ENCODE measurements around the gene SERPINF2.

SERPINF2 gene

GRCh38 chr17:1758807-1759206 is 16.1 kb downstream of the SERPINF2 start:
- Histone ChIP-seq H3K79me2 (ENCODE audit: control insufficient read depth, insufficient read depth, low read length) (no peaks in the 10 kb centered on the region), H3K27me3 (ENCODE audit: insufficient read depth, low read length, poor library complexity) (no peaks in the 10 kb centered on the region), H3K4me1 (ENCODE audit: control insufficient read depth, low read depth, low read length) (peaks cover 4% of the 10 kb centered on the region), H3K23ac (ENCODE audit: low read length) (no peak overlapping the region), H3K4me2 (ENCODE audit: low read length) (no peak overlapping the region), H2BK5ac (ENCODE audit: low read length) (no peak overlapping the region), H3K4ac (ENCODE audit: low read depth, low read length) (no peak overlapping the region), H3K56ac (ENCODE audit: low read length) (no peak overlapping the region), H3K36me3 (ENCODE audit: control insufficient read depth, insufficient read depth, low read length) (no peaks in the 10 kb centered on the region), H3K9ac (ENCODE audit: low read length) (no peak overlapping the region), H2BK120ac (ENCODE audit: low read depth, low read length) (no peak overlapping the region), H4K5ac (ENCODE audit: low read length) (no peak overlapping the region), H3K18ac (ENCODE audit: low read length) (no peak overlapping the region), H4K8ac (ENCODE audit: low read depth, low read length) (no peak overlapping the region), H2AK5ac (ENCODE audit: low read length) (no peak overlapping the region), H3K4me3 (ENCODE audit: low read length) (no peak overlapping the region), H3K27ac (ENCODE audit: low read depth, low read length) (no peak overlapping the region), H2BK15ac (replicated peaks; ENCODE audit: low read depth) (no peak overlapping the region), H3K79me1 (ENCODE audit: low read length) (no peaks in the 10 kb centered on the region)
- WGBS (ENCODE audit: extremely low coverage, insufficient coverage, low lambda C conversion rate) = no CpG with 5 or more reads among the region's 15 CpGs
- DNase-seq = no peak

- DNase-seq = no peak
- no peak overlapping the region for H3K23ac ChIP-seq (ENCODE audit: low read length)
- no peaks in the 10 kb centered on the region for H3K36me3 ChIP-seq (ENCODE audit: control insufficient read depth, insufficient read depth, low read length)
- no peak overlapping the region for H2BK120ac ChIP-seq (ENCODE audit: low read depth, low read length)
- H2AK5ac ChIP-seq (ENCODE audit: low read length) = no peak overlapping the region
- H3K4ac ChIP-seq (ENCODE audit: low read depth, low read length) = no peak overlapping the region
- no peak overlapping the region for H4K8ac ChIP-seq (ENCODE audit: low read depth, low read length)
- no peak overlapping the region for H3K4me2 ChIP-seq (ENCODE audit: low read length)
- H3K79me1 ChIP-seq (ENCODE audit: low read length) = no peaks in the 10 kb centered on the region
- H3K56ac ChIP-seq (ENCODE audit: low read length) = no peak overlapping the region
- H2BK5ac ChIP-seq (ENCODE audit: low read length) = no peak overlapping the region
- no peak overlapping the region for H2BK15ac ChIP-seq (replicated peaks; ENCODE audit: low read depth)
- WGBS (ENCODE audit: extremely low coverage, insufficient coverage, low lambda C conversion rate) = no CpG with 5 or more reads among the region's 5 CpGs
- H3K4me3 ChIP-seq (ENCODE audit: low read length) = no peak overlapping the region
- H3K9ac ChIP-seq (ENCODE audit: low read length) = no peak overlapping the region
- peaks cover 4% of the 10 kb centered on the region for H3K4me1 ChIP-seq (ENCODE audit: control insufficient read depth, low read depth, low read length)
- no peaks in the 10 kb centered on the region for H3K27me3 ChIP-seq (ENCODE audit: insufficient read depth, low read length, poor library complexity)
- no peak overlapping the region for H3K18ac ChIP-seq (ENCODE audit: low read length)
- H3K27ac ChIP-seq (ENCODE audit: low read depth, low read length) = no peak overlapping the region
- H4K5ac ChIP-seq (ENCODE audit: low read length) = no peak overlapping the region
- H3K79me2 ChIP-seq (ENCODE audit: control insufficient read depth, insufficient read depth, low read length) = no peaks in the 10 kb centered on the region
Observed at GRCh38 chr17:1759529-1759928, 16.9 kb downstream of the SERPINF2 start.

GRCh38 chr17:1762233-1762900 is 19.7 kb downstream of the SERPINF2 start:
- Histone ChIP-seq H4K5ac (ENCODE audit: low read length) (no peak overlapping the region), H2AK5ac (ENCODE audit: low read length) (no peak overlapping the region), H3K27ac (ENCODE audit: low read depth, low read length) (no peak overlapping the region), H3K36me3 (ENCODE audit: control insufficient read depth, insufficient read depth, low read length) (no peaks in the 10 kb centered on the region), H3K79me1 (ENCODE audit: low read length) (no peaks in the 10 kb centered on the region), H3K4me1 (ENCODE audit: control insufficient read depth, low read depth, low read length) (peaks cover 4% of the 10 kb centered on the region), H2BK15ac (replicated peaks; ENCODE audit: low read depth) (no peak overlapping the region), H4K8ac (ENCODE audit: low read depth, low read length) (no peak overlapping the region), H3K79me2 (ENCODE audit: control insufficient read depth, insufficient read depth, low read length) (no peaks in the 10 kb centered on the region), H3K18ac (ENCODE audit: low read length) (no peak overlapping the region), H2BK120ac (ENCODE audit: low read depth, low read length) (no peak overlapping the region), H3K4me3 (ENCODE audit: low read length) (no peak overlapping the region), H3K23ac (ENCODE audit: low read length) (no peak overlapping the region), H2BK5ac (ENCODE audit: low read length) (no peak overlapping the region), H3K9ac (ENCODE audit: low read length) (peak overlapping the region; percentile 45), H3K4me2 (ENCODE audit: low read length) (no peak overlapping the region), H3K27me3 (ENCODE audit: insufficient read depth, low read length, poor library complexity) (no peaks in the 10 kb centered on the region), H3K56ac (ENCODE audit: low read length) (peak overlapping the region; percentile 65), H3K4ac (ENCODE audit: low read depth, low read length) (no peak overlapping the region)
- no CpG with 5 or more reads among the region's 21 CpGs for WGBS (ENCODE audit: extremely low coverage, insufficient coverage, low lambda C conversion rate)
- no peak for DNase-seq

GRCh38 chr17:1762901-1763898 is 20.5 kb downstream of the SERPINF2 start:
- no peaks in the 10 kb centered on the region for H3K27me3 ChIP-seq (ENCODE audit: insufficient read depth, low read length, poor library complexity)
- H3K4ac ChIP-seq (ENCODE audit: low read depth, low read length) = no peak overlapping the region
- no peak overlapping the region for H3K56ac ChIP-seq (ENCODE audit: low read length)
- no peaks in the 10 kb centered on the region for H3K36me3 ChIP-seq (ENCODE audit: control insufficient read depth, insufficient read depth, low read length)
- no peak overlapping the region for H3K4me3 ChIP-seq (ENCODE audit: low read length)
- H4K8ac ChIP-seq (ENCODE audit: low read depth, low read length) = no peak overlapping the region
- DNase-seq = no peak
- no peaks in the 10 kb centered on the region for H3K79me1 ChIP-seq (ENCODE audit: low read length)
- H3K23ac ChIP-seq (ENCODE audit: low read length) = no peak overlapping the region
- no peak overlapping the region for H2AK5ac ChIP-seq (ENCODE audit: low read length)
- no peak overlapping the region for H3K9ac ChIP-seq (ENCODE audit: low read length)
- no peak overlapping the region for H3K4me2 ChIP-seq (ENCODE audit: low read length)
- H3K4me1 ChIP-seq (ENCODE audit: control insufficient read depth, low read depth, low read length) = peaks cover 4% of the 10 kb centered on the region
- no peak overlapping the region for H2BK15ac ChIP-seq (replicated peaks; ENCODE audit: low read depth)
- H2BK5ac ChIP-seq (ENCODE audit: low read length) = no peak overlapping the region
- no peak overlapping the region for H3K18ac ChIP-seq (ENCODE audit: low read length)
- no peak overlapping the region for H4K5ac ChIP-seq (ENCODE audit: low read length)
- H2BK120ac ChIP-seq (ENCODE audit: low read depth, low read length) = no peak overlapping the region
- no peaks in the 10 kb centered on the region for H3K79me2 ChIP-seq (ENCODE audit: control insufficient read depth, insufficient read depth, low read length)
- no CpG with 5 or more reads among the region's 22 CpGs for WGBS (ENCODE audit: extremely low coverage, insufficient coverage, low lambda C conversion rate)
- no peak overlapping the region for H3K27ac ChIP-seq (ENCODE audit: low read depth, low read length)

- H2BK5ac ChIP-seq (ENCODE audit: low read length) = no peak overlapping the region
- no peak overlapping the region for H3K18ac ChIP-seq (ENCODE audit: low read length)
- H3K56ac ChIP-seq (ENCODE audit: low read length) = no peak overlapping the region
- H4K8ac ChIP-seq (ENCODE audit: low read depth, low read length) = no peak overlapping the region
- H3K4me1 ChIP-seq (ENCODE audit: control insufficient read depth, low read depth, low read length) = peaks cover 4% of the 10 kb centered on the region
- no peak overlapping the region for H3K4me2 ChIP-seq (ENCODE audit: low read length)
- H2AK5ac ChIP-seq (ENCODE audit: low read length) = no peak overlapping the region
- H2BK120ac ChIP-seq (ENCODE audit: low read depth, low read length) = no peak overlapping the region
- no peak overlapping the region for H3K4me3 ChIP-seq (ENCODE audit: low read length)
- H3K9ac ChIP-seq (ENCODE audit: low read length) = no peak overlapping the region
- H3K23ac ChIP-seq (ENCODE audit: low read length) = no peak overlapping the region
- H3K27ac ChIP-seq (ENCODE audit: low read depth, low read length) = no peak overlapping the region
- no peaks in the 10 kb centered on the region for H3K36me3 ChIP-seq (ENCODE audit: control insufficient read depth, insufficient read depth, low read length)
- H2BK15ac ChIP-seq (replicated peaks; ENCODE audit: low read depth) = no peak overlapping the region
- H3K4ac ChIP-seq (ENCODE audit: low read depth, low read length) = no peak overlapping the region
- DNase-seq = no peak
- H3K79me2 ChIP-seq (ENCODE audit: control insufficient read depth, insufficient read depth, low read length) = no peaks in the 10 kb centered on the region
- no peaks in the 10 kb centered on the region for H3K79me1 ChIP-seq (ENCODE audit: low read length)
- WGBS (ENCODE audit: extremely low coverage, insufficient coverage, low lambda C conversion rate) = no CpG with 5 or more reads among the region's 11 CpGs
- H3K27me3 ChIP-seq (ENCODE audit: insufficient read depth, low read length, poor library complexity) = no peaks in the 10 kb centered on the region
- no peak overlapping the region for H4K5ac ChIP-seq (ENCODE audit: low read length)
Observed at GRCh38 chr17:1764284-1764683, 21.6 kb downstream of the SERPINF2 start.

Measured in mesendoderm (in vitro differentiated cells).